ES-I3 (cell line): ENCODE measurements around the gene BNIP3.
"Not testable (repeated sequence)": the region's sequence is repeated elsewhere in the genome, so short reads cannot be mapped to it uniquely, and the experiment has no call there.

Experiments used
- H3K36me3 ChIP-seq: 2 replicates; pipeline ENCODE4 v1.6.1; 2013; ENCODE audit warnings: mild to moderate bottlenecking, low read length, control low read depth, moderate library complexity; ENCODE audit not compliant: insufficient read depth
- H3K4me1 ChIP-seq: 2 replicates; pipeline ENCODE4 v1.6.1; 2013; ENCODE audit warnings: mild to moderate bottlenecking, control low read depth, low read length; ENCODE audit not compliant: insufficient read depth
- H3K9ac ChIP-seq: 2 replicates; pipeline ENCODE4 v1.6.1; 2013; ENCODE audit warnings: low read depth, mild to moderate bottlenecking, low read length, moderate library complexity
- H3K9me3 ChIP-seq: 2 replicates; pipeline ENCODE4 v1.6.1; 2013; ENCODE audit warnings: mild to moderate bottlenecking, low read length, moderate library complexity; ENCODE audit not compliant: control insufficient read depth, insufficient read depth

Gene BNIP3

DNA sequence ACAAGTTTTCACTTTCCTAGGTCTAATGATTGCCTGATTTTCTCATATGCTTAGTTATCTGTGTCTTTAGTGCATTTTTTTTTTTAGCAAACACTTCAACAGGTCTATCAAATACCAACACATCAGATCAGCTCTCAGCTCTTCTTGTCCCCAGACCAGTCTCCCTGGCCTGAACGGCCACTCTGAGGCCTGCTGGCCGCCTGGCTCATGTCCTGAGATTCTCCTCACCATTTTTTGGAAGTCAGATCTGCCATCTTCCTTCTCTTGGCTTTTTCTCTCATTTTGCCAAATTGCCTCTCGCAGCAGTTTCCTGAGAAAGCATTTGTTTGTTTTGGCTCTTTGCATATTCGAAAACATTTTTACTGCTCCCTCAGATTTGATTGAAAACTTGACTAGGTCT lies 51.6 kb downstream of the BNIP3 start:
- peaks cover 25% of the 10 kb centered on the region for H3K4me1 ChIP-seq
- H3K9me3 ChIP-seq: 0 out of 2 replicates have a peak, but pooled peaks cover 6% of the 10 kb centered on the region
- H3K9ac ChIP-seq: no peak overlapping the region
- H3K36me3 ChIP-seq: no peaks in the 10 kb centered on the region; the same call in 1 of the 2 replicates

DNA sequence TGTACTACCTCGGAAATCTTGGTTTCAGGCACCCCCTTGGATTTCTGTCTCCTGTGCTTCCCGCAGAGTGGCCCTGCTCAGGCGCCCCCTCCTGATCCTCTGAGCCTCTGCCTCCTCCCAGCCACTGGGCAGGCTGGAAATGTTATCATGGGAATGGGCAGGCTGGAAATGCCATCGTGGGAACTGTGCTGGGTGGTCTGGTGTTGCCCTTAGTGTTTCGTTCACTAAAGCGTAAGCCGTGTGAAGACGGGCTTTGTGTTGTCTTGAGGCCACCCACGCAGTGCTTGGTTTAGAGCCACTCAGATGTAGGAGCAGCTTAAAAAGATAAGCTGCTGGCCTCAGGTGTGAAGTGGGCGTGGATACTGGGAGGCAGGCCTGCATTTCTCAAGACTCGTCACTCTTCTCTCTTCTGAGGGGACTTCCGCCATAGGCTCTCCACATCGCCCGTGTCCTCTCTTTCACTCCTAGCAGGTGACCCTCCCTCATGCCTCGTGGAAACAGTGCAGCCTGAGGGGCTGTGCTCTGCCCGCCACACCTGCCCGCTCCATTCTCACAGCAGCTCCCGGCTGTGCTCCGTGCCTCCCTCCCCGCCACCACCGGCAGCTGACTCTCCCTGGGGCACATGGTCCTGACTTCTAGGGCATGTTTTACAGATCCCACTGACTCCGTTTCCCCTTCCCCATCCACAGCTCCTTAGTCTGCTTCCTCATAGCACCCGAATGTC lies 52.4 kb downstream of the BNIP3 start:
- no peaks in the 10 kb centered on the region; the same call in 1 of the 2 replicates for H3K36me3 ChIP-seq
- H3K9ac ChIP-seq: no peak overlapping the region
- H3K9me3 ChIP-seq: 0 out of 2 replicates have a peak, but pooled peaks cover 6% of the 10 kb centered on the region
- peaks cover 25% of the 10 kb centered on the region for H3K4me1 ChIP-seq

DNA sequence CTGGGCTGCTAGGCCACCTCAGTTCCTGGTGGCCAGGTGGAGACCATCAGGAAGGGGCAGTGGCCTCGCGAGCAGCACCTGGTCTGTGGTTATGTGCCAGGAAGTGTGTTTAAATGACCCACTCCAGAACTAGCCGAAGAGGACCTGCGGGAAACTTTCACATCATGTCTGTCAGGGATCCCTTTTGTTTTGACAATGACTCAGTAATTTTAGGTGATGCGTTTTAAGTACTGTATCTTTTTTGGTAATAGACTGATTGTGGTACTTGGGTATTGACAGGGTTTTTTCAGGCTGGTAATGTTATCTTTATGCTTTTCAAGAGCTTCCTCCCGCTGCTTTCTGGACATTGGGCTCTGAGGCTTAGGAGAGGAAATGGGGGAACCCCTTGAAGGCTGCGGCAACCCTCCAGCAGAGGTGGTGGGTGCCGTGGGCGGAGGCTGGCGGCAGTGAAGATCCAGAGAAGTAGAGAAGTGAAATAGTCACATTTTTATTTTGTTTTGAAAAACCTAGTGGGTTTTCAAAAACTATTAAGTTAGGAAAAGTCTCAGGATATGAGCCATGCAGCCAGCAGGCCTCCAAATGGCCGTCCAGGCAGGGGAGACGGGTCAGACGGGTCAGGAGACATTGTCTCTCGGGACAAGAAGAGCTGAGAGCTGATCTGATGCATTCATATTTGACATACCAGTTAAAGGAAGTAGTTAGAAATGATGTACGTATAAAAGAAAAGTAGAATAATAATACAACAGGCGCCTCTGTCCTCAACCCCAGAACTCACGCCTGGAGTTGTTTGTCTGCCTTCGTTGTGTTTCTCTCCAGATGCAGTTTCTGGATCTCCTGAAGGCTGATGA lies 53.3 kb downstream of the BNIP3 start:
- H3K4me1 ChIP-seq: peaks cover 25% of the 10 kb centered on the region
- H3K9ac ChIP-seq: no peak overlapping the region
- 0 out of 2 replicates have a peak, but pooled peaks cover 6% of the 10 kb centered on the region for H3K9me3 ChIP-seq
- H3K36me3 ChIP-seq: no peaks in the 10 kb centered on the region; the same call in 1 of the 2 replicates

DNA sequence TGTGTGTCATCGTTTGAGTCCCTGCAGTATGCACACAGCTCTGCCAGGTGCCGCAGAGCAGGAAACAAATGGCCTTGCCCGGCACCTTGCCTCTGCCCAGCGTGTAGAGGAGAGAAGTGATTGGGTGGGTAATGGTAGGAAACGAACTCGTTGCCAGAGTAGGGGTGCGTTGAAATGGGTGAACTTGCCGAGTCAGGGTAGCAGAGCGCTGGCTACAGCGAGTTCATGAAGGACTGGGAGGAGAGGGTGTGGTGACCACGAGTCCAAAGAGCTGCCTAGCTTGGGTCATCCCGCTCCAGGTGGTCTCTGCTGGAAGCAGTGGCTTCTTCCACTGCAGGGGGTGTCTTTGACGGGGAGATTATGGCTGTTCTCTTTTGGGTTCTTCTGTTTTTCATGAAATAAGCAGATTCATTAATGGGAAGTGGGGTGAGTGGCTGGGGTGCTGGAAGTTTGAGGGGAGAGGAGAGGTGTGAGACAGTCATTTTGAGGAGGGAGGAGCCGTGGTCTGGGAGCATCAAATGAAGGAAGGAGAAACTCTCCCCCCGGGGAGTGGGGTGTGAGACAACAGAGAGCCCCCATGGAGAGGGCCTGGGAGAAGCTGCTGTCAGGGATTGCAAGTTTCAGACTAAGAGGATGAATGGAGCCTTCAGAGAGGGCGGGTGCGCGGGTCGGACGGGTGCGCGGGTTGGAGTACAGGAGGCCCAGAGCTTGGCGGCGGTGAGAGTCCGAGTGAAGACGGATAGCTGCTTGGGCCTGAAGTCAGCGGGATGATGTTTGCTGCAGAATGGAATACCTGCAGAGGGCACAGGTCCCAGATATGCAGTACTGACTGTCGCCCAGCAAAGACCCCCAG lies 54.8 kb downstream of the BNIP3 start:
- Histone ChIP-seq H3K9me3 (0 out of 2 replicates have a peak, but pooled peaks cover 6% of the 10 kb centered on the region), H3K36me3 (no peaks in the 10 kb centered on the region), H3K9ac (no peak overlapping the region), H3K4me1 (peaks cover 25% of the 10 kb centered on the region)

DNA sequence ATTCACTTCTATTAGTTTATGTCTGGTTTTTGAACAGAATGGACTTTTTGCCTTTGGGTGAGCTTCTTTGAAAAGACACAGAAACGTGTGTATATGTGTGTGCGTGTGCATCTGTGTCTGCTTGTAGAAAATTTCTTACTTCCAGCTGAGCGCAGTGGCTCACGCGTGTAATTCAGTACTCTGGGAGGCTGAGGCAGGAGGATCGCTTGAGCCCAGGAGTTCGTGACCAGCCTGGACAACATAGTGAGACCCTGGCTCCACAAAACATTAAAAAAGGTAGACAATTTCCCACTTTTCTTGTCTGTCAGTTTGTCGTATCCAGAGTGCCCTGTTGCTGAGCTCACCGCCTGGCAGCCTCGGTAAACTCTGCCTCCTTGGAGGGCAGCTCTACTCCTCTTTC lies 55.5 kb downstream of the BNIP3 start:
- Histone ChIP-seq H3K4me1 (peaks cover 30% of the 10 kb centered on the region), H3K9me3 (0 out of 2 replicates have a peak, but pooled peaks cover 6% of the 10 kb centered on the region), H3K9ac (no peak overlapping the region), H3K36me3 (no peaks in the 10 kb centered on the region)

DNA sequence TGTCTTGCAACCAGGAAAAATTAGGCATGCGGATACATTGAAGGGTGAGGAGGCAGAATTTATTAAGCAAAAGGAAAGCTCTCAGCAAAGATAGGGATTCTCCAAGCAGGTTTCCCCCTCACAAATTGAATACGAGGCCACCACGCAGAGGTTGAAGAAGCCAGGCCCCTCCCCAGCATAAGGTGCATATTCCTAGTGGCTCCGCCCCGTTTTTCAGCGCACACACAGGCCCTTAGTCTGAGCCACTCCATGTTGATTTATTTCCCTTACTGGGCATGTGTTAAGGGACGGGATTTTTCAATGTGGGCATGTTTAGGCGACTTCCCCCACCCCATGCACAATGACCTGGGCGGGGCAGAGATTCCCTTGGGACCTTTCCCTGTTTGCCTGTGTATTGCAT lies 56.0 kb downstream of the BNIP3 start:
- Histone ChIP-seq H3K9me3 (0 out of 2 replicates have a peak, but pooled peaks cover 6% of the 10 kb centered on the region), H3K9ac (no peak overlapping the region), H3K4me1 (peaks cover 34% of the 10 kb centered on the region), H3K36me3 (no peaks in the 10 kb centered on the region)

DNA sequence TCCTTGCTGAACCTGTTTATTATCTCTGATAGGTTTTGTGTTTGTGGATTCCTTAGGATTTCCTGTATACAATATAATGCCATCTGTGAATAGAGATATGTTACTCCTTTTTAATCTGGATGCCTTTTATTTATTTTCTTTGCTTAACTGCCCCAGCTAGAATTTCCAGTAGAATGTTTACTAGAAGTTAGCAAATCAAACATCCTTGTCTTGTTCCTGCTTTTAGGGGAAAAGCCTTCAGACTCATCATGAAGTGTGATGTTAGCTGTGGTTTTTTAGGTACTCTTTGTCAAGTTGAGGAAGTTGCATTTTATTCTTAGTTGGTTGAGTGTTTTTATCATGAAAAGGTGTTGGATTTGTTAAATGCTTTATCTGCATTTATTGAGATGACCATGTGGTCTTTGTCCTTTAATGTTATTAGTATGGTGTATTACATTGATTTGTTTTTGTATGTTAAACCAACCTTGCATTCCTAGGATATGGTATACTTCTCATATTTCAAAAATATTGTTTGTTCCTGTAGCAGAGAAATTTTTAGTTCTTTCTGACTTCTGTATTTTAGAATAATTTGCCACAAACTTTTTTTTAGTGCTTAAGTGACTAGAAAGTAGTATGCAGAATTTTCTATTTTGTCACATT lies 56.6 kb downstream of the BNIP3 start:
- Histone ChIP-seq H3K9me3 (0 out of 2 replicates have a peak, but pooled peaks cover 6% of the 10 kb centered on the region), H3K36me3 (no peaks in the 10 kb centered on the region; the same call in 1 of the 2 replicates), H3K9ac (no peak overlapping the region), H3K4me1 (peaks cover 34% of the 10 kb centered on the region)

DNA sequence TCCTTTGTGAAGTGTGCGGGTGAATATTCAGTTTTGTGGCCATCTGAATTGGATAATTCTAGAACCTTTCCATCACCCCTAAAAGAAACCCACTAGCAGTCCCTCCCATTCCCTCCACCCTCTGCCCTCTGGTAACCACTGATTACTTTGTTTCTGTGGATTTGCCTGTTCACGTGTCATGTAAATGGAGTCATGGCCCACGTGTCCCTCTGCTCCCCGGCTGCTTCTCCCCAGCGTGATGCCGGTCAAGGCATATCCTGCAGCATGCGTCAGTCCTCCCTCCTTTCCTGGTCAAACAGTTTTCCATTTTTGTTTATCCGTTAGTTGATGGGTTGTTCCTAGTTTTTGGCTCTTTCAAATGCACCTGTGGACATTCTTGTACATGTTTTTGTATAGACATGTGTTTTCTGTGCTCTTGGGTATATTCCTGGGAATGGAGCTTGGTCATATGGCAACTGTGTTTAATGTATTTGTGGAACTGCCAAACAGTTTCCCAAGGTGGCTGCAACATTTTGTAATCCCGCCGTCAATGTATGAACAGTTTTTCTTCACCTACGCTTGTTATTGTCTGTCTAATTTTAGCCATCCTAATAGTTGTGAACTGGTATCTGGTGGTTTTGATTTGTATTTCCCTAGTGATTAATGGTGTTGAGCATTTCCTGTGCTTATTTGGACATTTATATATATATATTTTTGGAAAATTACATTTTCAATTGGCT lies 58.5 kb downstream of the BNIP3 start:
- no peaks in the 10 kb centered on the region; the same call in 1 of the 2 replicates for H3K36me3 ChIP-seq
- H3K4me1 ChIP-seq: peaks cover 22% of the 10 kb centered on the region
- H3K9ac ChIP-seq: no peak overlapping the region
- H3K9me3 ChIP-seq: 0 out of 2 replicates have a peak, but pooled peaks cover 6% of the 10 kb centered on the region

DNA sequence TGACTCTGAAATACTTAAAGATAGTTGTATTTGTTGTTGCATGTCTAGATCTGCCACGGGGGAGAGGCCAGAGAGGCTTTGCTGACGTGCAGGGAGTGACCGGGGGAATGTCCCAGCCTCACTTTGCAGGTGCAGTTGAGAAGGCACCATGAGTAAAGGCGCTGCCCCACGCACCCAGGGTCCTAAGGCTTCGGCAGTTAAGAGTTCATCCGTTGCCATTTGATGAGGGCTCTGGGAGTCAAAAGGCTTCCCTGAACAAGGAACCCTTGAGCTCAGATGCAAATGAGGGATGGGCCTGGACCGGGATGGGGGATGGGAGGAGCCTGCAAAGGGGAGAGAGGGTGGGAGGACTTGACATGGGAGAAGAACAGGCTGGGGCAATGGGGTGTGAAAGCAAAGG lies 60.5 kb downstream of the BNIP3 start:
- H3K9ac ChIP-seq: no peak overlapping the region
- 0 out of 2 replicates have a peak, but pooled peaks cover 6% of the 10 kb centered on the region for H3K9me3 ChIP-seq
- H3K4me1 ChIP-seq: peaks cover 9% of the 10 kb centered on the region
- H3K36me3 ChIP-seq: no peaks in the 10 kb centered on the region; the same call in 1 of the 2 replicates

DNA sequence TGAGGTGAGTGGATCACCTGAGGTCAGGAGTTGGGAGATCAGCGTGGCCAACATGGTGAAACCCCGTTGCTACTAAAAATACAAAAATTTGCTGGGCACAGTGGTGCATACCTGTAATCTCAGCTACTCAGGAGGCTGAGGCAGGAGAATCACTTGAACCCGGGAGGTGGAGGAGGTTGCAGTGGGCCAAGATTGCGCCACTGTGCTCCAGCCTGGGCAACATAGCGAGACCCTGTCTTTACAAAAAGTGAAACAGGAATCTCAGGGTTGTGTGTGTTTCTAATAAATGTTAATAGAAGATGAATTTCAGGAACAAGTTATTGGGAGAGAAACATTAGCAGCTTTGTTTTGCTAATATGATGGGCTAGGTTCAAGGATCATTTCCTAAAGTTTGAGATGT lies 61.0 kb downstream of the BNIP3 start:
- 0 out of 2 replicates have a peak, but pooled peaks cover 6% of the 10 kb centered on the region for H3K9me3 ChIP-seq
- no peaks in the 10 kb centered on the region; the same call in 1 of the 2 replicates for H3K36me3 ChIP-seq
- no peak overlapping the region for H3K9ac ChIP-seq
- H3K4me1 ChIP-seq: peaks cover 9% of the 10 kb centered on the region

DNA sequence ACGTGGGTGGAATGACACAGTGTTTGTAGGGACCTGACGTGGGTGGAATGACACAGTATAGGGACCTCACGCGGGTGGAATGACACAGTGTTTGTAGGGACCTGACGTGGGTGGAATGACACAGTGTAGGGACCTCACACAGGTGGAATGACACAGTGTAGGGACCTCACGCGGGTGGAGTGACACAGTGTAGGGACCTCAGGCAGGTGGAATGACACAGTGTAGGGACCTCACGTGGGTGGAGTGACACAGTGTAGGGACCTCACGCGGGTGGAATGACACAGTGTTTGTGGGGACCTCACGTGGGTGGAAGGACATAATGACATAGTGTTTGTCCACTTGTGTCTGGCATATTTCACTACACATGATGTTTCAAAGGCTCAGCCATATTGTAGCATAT lies 61.6 kb downstream of the BNIP3 start:
- Histone ChIP-seq H3K9me3 (0 out of 2 replicates have a peak, but pooled peaks cover under 1% of the 10 kb centered on the region), H3K9ac (no peak overlapping the region), H3K36me3 (no peaks in the 10 kb centered on the region; the same call in 1 of the 2 replicates), H3K4me1 (peaks cover 9% of the 10 kb centered on the region)

DNA sequence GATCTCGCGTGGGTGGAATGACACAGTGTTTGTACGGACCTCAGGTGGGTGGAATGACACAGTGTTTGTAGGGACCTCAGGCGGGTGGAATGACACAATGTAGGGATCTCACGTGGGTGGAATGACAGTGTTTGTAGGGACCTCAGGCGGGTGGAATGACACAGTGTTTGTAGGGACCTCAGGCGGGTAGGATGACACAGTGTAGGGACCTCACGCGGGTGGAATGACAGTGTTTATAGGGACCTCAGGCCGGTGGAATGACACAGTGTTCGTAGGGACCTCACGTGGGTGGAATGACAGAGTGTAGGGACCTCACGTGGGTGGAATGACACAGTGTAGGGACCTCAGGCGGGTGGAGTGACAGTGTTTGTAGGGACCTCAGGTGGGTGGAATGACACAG lies 62.3 kb downstream of the BNIP3 start:
- not testable (repeated sequence) for H3K9me3 ChIP-seq

More for the DNA sequence above, 62.3 kb downstream of the BNIP3 start:
- not testable (repeated sequence) for H3K9ac ChIP-seq, H3K36me3 ChIP-seq, H3K4me1 ChIP-seq
